ENCODE measurements around the gene IGSF22.

GRCh38 chr11:18704045-18704645 is 21.8 kb downstream of the IGSF22 start:
- TF ChIP-seq, protein P1, sequence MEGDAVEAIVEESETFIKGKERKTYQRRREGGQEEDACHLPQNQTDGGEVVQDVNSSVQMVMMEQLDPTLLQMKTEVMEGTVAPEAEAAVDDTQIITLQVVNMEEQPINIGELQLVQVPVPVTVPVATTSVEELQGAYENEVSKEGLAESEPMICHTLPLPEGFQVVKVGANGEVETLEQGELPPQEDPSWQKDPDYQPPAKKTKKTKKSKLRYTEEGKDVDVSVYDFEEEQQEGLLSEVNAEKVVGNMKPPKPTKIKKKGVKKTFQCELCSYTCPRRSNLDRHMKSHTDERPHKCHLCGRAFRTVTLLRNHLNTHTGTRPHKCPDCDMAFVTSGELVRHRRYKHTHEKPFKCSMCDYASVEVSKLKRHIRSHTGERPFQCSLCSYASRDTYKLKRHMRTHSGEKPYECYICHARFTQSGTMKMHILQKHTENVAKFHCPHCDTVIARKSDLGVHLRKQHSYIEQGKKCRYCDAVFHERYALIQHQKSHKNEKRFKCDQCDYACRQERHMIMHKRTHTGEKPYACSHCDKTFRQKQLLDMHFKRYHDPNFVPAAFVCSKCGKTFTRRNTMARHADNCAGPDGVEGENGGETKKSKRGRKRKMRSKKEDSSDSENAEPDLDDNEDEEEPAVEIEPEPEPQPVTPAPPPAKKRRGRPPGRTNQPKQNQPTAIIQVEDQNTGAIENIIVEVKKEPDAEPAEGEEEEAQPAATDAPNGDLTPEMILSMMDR (IDR thresholded peaks at IDR 0.05): no peak
- no peak for TF ChIP-seq POLR2A (IDR thresholded peaks at IDR 0.05)
